Inflammatory macrophage treated with lipopolysaccharide for 4 hours (primary cell): Measurements from ENCODE around the gene ZNF618.
"Not testable (repeated sequence)": the region's sequence is repeated elsewhere in the genome, so short reads cannot be mapped to it uniquely, and the experiment has no call there.

Experiments used
- DNase-seq: peaks from one replicate; pipeline ENCODE4 v3.0.0-alpha.2; 2020

The ZNF618 gene

DNA sequence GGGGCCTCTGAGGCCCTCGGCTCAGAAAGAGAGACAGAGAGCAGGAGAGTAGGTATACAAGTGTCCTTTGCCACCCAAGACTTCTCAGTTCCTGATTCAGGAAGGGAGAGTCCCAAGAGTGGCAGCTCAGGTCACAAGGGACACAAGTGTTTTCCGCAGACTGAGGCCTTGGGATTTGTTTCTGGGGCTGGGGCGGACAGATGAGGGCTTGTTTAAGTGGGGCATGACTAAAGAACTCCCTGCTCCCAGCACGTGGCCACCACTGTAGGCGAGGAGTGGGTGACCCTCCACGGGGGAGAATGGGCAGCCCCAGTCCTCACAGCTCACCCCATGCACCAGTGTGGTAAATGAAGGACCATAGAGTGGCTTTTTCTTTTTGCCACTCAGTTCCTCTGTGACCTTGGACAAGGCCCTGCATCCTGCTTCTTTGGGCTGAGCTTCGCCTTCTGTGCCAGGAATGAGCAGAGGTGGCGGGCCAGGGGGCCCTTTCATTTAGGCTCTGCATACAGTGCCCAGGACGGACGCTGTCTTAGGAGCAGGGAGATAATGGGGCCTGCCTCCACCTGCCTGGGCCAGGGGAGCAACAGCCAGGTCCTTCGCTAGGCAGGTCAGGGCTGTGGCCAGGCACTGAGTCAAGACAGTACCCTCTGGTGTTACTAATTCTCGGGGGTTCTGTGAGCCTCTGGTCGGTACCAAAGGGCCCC, 151.2 kb downstream of the ZNF618 start:
- DNase-seq, result no peak

GRCh38 chr9:114027863-114028465, 151.9 kb downstream of the ZNF618 start:
- DNase-seq, result no peak

- no peak for DNase-seq
These were observed 152.5 kb downstream of the ZNF618 start for GRCh38 chr9:114028646-114029045.

DNA sequence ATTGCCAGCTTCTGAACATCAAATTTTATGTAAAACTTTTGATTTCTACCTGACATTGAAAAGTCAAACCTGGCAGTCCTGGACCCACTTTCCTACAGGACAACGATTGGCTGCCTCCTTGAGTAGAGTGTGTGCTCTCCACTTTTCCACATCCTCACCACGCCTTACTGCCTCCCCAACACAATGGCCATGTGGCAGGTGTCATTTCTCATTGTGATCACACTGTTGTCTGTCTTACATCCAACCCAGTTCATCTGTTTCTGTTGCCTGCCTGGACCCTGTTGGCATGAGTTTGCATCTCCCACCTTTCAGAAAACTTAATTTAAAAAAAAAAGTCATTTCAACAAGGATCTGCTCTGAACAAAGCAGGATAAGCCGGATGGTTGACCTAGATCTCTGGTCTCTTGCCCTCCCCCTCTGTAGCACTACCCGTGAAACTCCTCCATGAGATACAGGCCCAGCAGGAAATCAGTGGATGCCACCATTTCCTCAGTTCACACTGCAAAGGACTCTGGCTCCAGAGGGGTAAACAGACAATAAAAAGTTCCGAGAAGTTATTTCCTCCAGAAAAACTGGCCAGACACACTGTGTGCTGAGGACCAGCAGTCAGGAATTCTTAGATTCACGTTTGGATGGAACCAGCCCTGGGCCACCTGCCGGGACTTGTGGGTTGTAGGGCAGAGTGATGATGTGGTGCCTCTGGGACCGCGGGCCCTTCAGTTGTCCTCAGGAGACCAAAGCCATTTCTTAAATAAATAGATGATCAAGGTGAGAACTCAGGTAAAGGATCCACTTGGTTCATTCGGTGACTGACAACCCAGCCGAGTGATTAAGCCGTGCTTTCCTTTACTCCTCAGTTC, 153.4 kb downstream of the ZNF618 start:
- no peak for DNase-seq

- no peak for DNase-seq
These were observed 154.3 kb downstream of the ZNF618 start for GRCh38 chr9:114030364-114030763.

DNA sequence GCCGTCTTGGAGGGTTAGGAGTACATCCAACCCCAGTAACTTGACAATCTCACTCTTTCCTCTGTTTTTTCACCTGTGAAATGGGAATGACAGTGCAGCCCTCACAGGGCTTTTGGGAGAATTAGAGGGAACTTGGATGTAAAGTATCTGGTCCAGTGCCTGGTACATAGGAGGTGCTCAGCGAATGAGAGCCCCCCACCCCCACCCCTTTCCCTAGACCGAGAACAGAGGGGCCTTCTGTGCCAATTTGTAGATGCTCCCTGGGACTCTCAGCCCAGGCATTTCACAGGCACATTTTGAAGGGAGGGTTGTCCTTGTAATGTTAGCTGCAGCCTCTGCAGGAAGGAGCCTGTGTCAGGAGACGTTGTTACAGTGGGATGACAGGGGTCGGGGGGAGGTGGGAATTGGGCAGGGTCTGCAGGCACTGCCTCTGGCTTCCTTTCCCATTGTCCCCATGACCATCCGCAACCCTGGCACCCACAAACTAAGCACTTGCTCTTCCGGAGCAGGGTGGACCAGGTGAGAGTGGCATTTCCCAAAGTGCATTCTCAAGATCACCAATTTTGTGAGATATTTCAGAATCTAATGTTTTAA, 155.0 kb downstream of the ZNF618 start:
- no peak for DNase-seq

GRCh38 chr9:114031948-114032840, 156.1 kb downstream of the ZNF618 start:
- no peak for DNase-seq

- DNase-seq, result peak; percentile 2
These were observed 157.4 kb downstream of the ZNF618 start for GRCh38 chr9:114033397-114034103.

GRCh38 chr9:114034196-114034595, 158.1 kb downstream of the ZNF618 start:
- no peak for DNase-seq

GRCh38 chr9:114034661-114035062, 158.6 kb downstream of the ZNF618 start:
- DNase-seq, result no peak

- DNase-seq, result no peak
These were observed 159.2 kb downstream of the ZNF618 start for GRCh38 chr9:114035221-114035844.

- no peak for DNase-seq
These were observed 160.0 kb downstream of the ZNF618 start for GRCh38 chr9:114035845-114036801.

GRCh38 chr9:114037249-114037648, 161.1 kb downstream of the ZNF618 start:
- no peak for DNase-seq

GRCh38 chr9:114037961-114038723, 162.0 kb downstream of the ZNF618 start:
- DNase-seq, result no peak

GRCh38 chr9:114038724-114039313, 162.7 kb downstream of the ZNF618 start:
- DNase-seq, result no peak

- no peak for DNase-seq
These were observed 163.4 kb downstream of the ZNF618 start for GRCh38 chr9:114039484-114039883.

DNA sequence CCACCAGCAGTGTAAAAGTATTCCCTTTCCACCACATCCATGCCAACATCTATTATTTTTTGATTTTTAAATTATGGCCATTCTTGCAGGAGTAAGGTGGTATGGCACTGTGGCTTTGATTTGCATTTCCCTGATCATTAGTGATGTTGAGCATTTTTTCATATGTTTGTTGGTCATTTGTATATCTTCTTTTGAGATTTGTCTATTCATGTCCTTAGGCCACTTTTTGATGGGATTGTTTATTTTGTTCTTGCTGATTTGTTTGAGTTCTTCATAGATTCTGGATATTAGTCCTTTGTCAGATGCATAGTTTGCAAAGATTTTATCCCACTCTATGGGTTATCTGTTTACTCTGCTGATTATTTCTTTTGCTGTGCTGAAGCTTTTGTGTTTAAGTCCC, 167.6 kb downstream of the ZNF618 start:
- DNase-seq, result not testable (repeated sequence)

DNA sequence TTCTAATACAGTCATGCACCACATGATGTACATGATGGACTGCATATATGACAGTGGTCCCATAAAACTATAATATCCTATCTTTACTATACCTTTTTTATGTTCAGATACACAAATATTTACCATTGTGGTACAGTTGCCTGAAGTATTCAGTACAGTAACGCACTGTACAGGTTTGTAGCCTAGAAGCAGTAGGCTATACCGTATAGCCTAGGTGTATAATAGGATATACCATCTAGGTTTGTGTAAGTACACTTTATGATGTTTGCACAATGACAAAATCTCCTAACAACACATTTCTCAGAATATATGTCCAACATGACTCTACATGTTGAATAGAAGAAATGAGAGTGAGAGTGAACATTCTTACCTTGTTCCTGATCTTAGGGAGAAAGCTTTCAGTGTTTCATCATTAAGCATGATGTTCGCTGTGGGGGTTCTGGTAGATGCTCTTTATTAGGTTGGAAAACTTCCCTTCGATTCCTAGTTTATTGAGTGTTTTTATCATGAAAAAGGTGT, 170.2 kb downstream of the ZNF618 start:
- no peak for DNase-seq

- no peak for DNase-seq
These were observed 170.8 kb downstream of the ZNF618 start for GRCh38 chr9:114046875-114047274.
